ENCODE results near the gene OR52B4.
A peak's percentile ranks its signal among the peaks of the same experiment; 100 is the strongest.
"Not testable (repeated sequence)": the region's sequence is repeated elsewhere in the genome, so short reads cannot be mapped to it uniquely, and the experiment has no call there.

The OR52B4 gene

GRCh38 chr11:4368286-4368685 lies at the start of gene OR52B4:
TSS of gene OR52B4 (minus strand) at chr11:4368386. CDS start at chr11:4368295, 91 bp downstream.
- DNase-seq, result no peak

GRCh38 chr11:4416816-4417215 lies 48.6 kb upstream of the OR52B4 start:
- no peak for DNase-seq

DNA sequence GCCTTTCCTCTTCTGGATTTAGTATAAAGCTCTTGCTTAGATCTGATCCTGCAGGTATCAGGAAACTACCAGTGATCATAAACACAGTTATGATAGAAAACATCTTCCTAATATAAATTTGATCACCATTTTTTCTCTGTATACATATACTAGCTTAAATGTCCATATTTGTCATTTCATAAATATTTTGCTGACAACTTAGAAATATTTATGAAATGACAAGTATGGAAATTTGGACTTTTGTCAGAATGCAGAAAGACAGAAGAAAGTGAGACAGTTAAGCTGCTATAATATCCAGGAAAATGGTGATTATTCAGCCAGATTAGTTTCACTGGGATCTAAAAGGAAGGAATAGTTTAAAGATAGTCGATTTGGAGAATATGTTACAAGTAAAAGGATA lies 48.1 kb upstream of the OR52B4 start:
- DNase-seq, result no peak

GRCh38 chr11:4406206-4406605 lies 38.0 kb upstream of the OR52B4 start:
- DNase-seq, result not testable (repeated sequence)

DNA sequence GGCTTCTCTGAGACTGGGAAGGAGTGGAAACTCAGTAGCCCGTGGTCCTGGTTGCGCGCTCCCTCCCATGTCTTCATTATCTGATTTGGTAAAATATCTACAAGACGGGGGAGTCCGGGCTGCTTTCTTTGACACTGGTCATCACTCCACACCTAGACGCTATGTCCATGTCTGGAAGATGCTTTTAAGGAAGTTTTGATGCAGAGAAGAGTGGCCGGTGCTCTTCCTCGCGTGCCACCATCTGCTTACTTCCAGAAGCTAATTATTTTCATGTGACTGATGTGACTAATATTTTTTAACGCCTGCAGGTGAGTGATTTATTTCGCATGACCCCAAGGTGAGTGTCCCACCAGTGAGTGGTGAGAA lies 25.7 kb upstream of the OR52B4 start:
- no peak for DNase-seq

DNA sequence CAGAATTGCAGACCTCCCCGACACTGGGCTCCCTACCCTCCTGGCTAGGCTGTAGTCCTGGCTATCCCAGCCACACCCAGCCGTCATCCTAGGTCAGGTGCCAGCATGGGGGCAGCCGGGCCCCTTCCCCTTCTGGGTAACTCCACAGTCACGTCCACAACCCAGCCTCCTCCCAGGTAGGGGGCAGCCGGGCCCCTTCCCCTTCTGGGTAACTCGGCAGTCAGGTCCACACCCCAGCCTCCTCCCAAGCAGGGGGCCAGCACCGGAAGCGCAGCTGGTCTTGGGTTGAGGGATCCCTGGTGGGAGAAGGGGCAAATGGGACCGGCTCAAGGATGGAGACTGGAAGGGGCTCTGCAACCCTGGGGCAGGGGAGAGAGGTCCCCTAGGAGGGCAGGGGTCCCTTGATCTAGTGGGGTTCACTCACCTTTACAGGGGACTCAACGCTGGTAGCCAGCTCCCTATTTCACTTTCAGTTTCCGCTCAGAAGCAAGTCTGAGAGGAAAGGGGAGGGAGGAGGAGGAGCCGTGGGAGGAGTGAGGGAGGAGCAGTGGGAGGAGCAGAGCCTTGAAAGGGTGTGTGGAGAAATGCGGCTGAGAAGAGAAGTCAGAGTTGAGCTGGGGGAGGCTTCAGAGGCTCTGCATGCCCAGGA lies 25.1 kb upstream of the OR52B4 start, which contains the start of gene TRIM21:
Gene TRIM21 (minus strand): TSS at position 494 of the 649 bp plus-strand sequence. CDS start 3,293 bp downstream, outside the sequence.
- DNase-seq, result peak; percentile 96

- no peak for DNase-seq
Measured at GRCh38 chr11:4388221-4388620, 20.0 kb upstream of the OR52B4 start.

DNA sequence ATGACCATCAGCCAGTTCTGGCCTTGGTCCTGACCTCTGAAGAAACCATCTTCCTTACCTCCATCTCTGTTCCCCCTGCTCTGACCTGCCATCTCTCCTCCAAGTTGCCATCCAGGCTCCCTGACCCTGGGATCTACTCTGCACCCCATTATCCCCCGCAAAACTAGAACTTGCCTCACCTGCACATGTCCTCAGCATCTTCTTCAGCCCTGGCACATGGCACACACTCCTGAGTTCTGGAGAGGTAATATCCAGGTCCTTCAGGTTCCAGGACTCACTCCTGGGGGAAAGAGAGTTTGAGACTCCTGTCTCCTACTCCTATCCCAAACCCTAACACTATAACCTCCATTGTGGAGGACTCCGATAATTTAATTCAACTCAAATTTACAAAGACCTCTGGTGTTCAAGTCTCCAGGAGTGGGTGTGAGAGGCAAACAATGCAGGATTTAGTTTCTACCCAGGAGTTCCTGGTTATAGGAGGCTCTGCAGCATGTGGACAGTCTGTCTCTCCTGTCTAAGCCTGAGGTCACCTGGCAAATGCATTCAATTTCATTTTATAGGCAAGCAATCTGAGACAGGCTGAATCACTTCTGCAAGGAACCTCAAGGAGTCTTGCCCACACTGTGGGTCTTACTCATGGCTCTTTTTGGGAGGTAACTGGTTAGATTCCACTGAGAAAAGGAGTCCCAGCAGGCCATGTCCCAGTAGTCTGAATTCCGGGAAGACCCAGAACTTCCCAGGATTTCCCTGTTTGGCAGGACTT lies 18.0 kb upstream of the OR52B4 start:
- no peak for DNase-seq

DNA sequence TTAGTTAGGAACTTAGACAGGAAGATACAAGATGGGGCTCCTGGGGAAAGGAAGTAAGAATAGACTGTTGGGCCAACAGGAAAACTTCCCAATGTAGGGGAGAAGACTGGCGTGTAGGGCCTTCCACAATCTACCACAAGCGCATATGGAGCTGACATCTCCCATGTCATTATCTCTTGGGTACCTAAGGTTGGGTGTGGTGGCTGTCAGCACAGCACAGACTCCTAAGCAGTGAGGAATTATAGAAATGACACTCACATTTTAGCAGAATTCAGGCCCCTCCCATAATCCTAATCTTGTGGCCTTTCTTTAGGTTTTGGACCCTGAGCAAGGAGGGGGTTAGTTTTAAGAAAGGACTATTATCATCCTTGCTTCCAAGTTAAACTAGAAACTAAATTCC lies 13.7 kb upstream of the OR52B4 start:
- peak; percentile 44 for DNase-seq

- no peak for DNase-seq
Measured at GRCh38 chr11:4375431-4376140, 7.4 kb upstream of the OR52B4 start.

DNA sequence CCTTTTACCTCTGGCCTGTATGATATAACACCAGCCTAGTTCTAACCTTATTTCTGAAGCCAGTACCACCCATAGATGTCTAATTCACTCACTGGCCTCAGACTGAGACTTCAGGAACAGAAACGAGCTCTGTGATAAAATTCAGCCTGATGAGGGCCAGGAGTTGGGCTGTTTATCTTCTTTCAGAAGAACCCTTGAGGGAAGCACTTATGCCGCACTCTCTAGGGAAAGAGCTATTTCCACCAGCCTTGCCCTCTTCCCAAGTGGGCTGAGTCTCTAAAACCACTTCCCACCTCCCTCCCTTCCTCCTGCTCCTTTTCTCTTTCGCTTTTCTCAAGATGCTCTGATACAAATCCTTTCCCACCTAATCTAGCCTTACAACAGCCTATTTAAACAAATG lies 2.0 kb upstream of the OR52B4 start:
- no peak for DNase-seq

DNA sequence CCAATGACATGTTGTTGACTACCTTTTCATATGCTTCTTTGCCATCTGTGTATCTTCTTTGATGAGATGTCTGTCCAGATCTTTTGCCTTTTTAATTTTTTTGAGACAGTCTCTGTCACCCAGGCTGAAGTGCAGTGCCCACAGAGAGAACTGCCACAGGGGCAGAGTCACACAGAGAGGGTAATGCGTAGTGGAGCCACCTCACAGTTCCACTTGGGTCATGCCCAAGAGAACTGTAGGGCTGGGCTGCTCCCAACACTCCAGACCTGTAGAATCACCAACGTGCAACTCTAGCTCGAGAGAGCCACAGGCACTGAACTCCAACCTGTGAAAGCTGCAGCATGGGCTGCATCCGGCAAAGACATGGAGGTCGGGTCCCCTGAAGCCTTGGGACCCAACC lies 20.0 kb downstream of the OR52B4 start:
- DNase-seq, result not testable (repeated sequence)

- DNase-seq, result not testable (repeated sequence)
Measured at GRCh38 chr11:4345366-4345765, 22.8 kb downstream of the OR52B4 start.

GRCh38 chr11:4334356-4334755 lies 33.8 kb downstream of the OR52B4 start:
- not testable (repeated sequence) for DNase-seq
